ENCODE measurements around the gene MRPL55. TPM values are rescaled to one million over a fixed set of nuclear protein-coding genes. Genes with fewer than 3 reads are reported as not detected.

Gene MRPL55
- total and polyA plus RNA-seq, 2 of the 13 experiments (the other 11 are each of a cell fraction or from before 2014, with no cell fraction given): 58.6 to 92.9 TPM

DNA sequence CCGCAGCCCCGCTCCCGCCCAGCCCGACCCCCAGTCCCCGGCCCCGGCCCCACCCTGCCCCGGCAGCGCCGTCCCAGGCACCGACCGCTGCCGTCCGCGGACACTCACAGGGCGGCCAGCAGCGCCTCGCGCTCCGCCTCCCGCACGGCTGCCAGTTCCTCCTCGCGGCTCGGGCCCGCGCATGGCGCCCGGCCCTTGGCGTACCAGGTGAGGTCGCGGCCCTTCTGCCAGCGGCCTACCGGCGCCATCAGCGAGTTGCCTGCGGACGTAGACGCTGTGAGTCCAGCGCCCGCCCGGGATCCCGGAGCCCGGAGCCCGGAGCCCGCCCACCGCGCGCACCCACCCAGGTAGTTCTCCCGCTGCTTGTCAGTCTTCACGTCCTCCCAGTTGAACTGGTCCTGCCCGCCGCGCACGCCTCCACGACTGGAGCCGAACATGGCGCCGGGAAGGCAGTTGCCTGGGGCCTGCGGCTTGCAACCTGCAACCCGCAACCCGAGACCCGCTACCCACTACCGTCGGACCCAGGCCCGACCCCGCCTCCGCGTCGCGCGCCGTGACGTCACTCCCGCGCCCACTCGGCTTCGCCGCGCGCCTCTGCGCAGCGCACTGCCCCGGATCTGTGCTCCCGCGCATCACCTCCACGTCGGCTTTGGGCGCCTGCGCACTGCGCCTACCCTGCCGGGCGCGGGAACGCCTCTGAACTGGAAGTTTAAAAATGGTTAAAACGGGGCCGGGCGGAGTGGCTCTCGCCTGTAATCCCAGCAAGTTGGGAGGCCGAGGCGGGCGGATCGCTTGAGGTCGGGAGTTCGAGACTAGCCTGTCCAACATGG, 6.1 kb downstream of the MRPL55 start, which contains the start of gene C1orf35 (continued):
- TF ChIP-seq ZNF441 (CRISPR knock-in tag; IDR thresholded peaks at IDR 0.05; ENCODE audit: borderline replicate concordance) (0 out of 2 replicates have a peak, but pooled peaks have one; percentile 6), ZNF660 (CRISPR knock-in tag; IDR thresholded peaks at IDR 0.05; ENCODE audit: borderline replicate concordance, low read depth) (no peak), NFE2L2 (IDR thresholded peaks at IDR 0.05; ENCODE audit: low read length) (no peak), ZSCAN31 (CRISPR knock-in tag; IDR thresholded peaks at IDR 0.05; ENCODE audit: low read depth) (peak; percentile 92), FOXO1 (CRISPR knock-in tag; IDR thresholded peaks at IDR 0.05) (no peak; the same call in none of the 2 replicates), ZNF652 (CRISPR knock-in tag; IDR thresholded peaks at IDR 0.05; ENCODE audit: borderline replicate concordance, low read depth) (peak; percentile 67; the same call in 1 of the 2 replicates), ISX (CRISPR knock-in tag; conservative IDR thresholded peaks at IDR 0.05) (no peak), HIVEP1 (CRISPR knock-in tag; IDR thresholded peaks at IDR 0.05) (peak; percentile 82), FOXA1 (IDR thresholded peaks at IDR 0.05) (no peak), FOXA1 (CRISPR knock-in tag; IDR thresholded peaks at IDR 0.05) (peak; percentile 24; the same call in 1 of the 2 replicates), CHD2 (IDR thresholded peaks at IDR 0.05; ENCODE audit: low read depth, low read length) (no peak)
- TF ChIP-seq, protein P1, sequence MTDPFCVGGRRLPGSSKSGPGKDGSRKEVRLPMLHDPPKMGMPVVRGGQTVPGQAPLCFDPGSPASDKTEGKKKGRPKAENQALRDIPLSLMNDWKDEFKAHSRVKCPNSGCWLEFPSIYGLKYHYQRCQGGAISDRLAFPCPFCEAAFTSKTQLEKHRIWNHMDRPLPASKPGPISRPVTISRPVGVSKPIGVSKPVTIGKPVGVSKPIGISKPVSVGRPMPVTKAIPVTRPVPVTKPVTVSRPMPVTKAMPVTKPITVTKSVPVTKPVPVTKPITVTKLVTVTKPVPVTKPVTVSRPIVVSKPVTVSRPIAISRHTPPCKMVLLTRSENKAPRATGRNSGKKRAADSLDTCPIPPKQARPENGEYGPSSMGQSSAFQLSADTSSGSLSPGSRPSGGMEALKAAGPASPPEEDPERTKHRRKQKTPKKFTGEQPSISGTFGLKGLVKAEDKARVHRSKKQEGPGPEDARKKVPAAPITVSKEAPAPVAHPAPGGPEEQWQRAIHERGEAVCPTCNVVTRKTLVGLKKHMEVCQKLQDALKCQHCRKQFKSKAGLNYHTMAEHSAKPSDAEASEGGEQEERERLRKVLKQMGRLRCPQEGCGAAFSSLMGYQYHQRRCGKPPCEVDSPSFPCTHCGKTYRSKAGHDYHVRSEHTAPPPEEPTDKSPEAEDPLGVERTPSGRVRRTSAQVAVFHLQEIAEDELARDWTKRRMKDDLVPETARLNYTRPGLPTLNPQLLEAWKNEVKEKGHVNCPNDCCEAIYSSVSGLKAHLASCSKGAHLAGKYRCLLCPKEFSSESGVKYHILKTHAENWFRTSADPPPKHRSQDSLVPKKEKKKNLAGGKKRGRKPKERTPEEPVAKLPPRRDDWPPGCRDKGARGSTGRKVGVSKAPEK (CRISPR knock-in tag; IDR thresholded peaks at IDR 0.05; ENCODE audit: borderline replicate concordance): no peak
- TF ChIP-seq, protein P2, sequence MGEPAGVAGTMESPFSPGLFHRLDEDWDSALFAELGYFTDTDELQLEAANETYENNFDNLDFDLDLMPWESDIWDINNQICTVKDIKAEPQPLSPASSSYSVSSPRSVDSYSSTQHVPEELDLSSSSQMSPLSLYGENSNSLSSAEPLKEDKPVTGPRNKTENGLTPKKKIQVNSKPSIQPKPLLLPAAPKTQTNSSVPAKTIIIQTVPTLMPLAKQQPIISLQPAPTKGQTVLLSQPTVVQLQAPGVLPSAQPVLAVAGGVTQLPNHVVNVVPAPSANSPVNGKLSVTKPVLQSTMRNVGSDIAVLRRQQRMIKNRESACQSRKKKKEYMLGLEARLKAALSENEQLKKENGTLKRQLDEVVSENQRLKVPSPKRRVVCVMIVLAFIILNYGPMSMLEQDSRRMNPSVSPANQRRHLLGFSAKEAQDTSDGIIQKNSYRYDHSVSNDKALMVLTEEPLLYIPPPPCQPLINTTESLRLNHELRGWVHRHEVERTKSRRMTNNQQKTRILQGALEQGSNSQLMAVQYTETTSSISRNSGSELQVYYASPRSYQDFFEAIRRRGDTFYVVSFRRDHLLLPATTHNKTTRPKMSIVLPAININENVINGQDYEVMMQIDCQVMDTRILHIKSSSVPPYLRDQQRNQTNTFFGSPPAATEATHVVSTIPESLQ (CRISPR knock-in tag; conservative IDR thresholded peaks at IDR 0.05): no peak
- TF ChIP-seq, protein P3, sequence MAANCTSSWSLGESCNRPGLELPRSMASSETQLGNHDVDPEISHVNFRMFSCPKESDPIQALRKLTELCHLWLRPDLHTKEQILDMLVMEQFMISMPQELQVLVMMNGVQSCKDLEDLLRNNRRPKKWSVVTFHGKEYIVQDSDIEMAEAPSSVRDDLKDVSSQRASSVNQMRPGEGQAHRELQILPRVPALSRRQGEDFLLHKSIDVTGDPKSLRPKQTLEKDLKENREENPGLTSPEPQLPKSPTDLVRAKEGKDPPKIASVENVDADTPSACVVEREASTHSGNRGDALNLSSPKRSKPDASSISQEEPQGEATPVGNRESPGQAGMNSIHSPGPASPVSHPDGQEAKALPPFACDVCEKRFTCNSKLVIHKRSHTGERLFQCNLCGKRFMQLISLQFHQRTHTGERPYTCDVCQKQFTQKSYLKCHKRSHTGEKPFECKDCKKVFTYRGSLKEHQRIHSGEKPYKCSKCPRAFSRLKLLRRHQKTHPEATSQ (CRISPR knock-in tag; IDR thresholded peaks at IDR 0.05; ENCODE audit: borderline replicate concordance): 0 out of 2 replicates have a peak, but pooled peaks have one; percentile 51
- TF ChIP-seq, protein P4, sequence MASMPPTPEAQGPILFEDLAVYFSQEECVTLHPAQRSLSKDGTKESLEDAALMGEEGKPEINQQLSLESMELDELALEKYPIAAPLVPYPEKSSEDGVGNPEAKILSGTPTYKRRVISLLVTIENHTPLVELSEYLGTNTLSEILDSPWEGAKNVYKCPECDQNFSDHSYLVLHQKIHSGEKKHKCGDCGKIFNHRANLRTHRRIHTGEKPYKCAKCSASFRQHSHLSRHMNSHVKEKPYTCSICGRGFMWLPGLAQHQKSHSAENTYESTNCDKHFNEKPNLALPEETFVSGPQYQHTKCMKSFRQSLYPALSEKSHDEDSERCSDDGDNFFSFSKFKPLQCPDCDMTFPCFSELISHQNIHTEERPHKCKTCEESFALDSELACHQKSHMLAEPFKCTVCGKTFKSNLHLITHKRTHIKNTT (CRISPR knock-in tag; IDR thresholded peaks at IDR 0.05): no peak
- TF ChIP-seq, protein P5, sequence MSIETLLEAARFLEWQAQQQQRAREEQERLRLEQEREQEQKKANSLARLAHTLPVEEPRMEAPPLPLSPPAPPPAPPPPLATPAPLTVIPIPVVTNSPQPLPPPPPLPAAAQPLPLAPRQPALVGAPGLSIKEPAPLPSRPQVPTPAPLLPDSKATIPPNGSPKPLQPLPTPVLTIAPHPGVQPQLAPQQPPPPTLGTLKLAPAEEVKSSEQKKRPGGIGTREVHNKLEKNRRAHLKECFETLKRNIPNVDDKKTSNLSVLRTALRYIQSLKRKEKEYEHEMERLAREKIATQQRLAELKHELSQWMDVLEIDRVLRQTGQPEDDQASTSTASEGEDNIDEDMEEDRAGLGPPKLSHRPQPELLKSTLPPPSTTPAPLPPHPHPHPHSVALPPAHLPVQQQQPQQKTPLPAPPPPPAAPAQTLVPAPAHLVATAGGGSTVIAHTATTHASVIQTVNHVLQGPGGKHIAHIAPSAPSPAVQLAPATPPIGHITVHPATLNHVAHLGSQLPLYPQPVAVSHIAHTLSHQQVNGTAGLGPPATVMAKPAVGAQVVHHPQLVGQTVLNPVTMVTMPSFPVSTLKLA (IDR thresholded peaks at IDR 0.05): no peak; the same call in 1 of the 2 replicates
- TF ChIP-seq, protein P6, sequence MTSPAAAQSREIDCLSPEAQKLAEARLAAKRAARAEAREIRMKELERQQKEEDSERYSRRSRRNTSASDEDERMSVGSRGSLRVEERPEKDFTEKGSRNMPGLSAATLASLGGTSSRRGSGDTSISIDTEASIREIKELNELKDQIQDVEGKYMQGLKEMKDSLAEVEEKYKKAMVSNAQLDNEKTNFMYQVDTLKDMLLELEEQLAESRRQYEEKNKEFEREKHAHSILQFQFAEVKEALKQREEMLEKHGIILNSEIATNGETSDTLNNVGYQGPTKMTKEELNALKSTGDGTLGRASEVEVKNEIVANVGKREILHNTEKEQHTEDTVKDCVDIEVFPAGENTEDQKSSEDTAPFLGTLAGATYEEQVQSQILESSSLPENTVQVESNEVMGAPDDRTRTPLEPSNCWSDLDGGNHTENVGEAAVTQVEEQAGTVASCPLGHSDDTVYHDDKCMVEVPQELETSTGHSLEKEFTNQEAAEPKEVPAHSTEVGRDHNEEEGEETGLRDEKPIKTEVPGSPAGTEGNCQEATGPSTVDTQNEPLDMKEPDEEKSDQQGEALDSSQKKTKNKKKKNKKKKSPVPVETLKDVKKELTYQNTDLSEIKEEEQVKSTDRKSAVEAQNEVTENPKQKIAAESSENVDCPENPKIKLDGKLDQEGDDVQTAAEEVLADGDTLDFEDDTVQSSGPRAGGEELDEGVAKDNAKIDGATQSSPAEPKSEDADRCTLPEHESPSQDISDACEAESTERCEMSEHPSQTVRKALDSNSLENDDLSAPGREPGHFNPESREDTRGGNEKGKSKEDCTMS (CRISPR knock-in tag; conservative IDR thresholded peaks at IDR 0.05): no peak

Data from HepG2 (cell line).